ENCODE data around the gene C1QTNF8. TPM values are rescaled to one million over a fixed set of nuclear protein-coding genes. Genes with fewer than 3 reads are reported as not detected.

The C1QTNF8 gene
- total RNA-seq, 1 donor from 2014 or later: not detected

- DNase-seq (ENCODE audit: low read depth): no peak
Measured at GRCh38 chr16:1045310-1045992, 50.6 kb downstream of the C1QTNF8 start.

- no peak for DNase-seq (ENCODE audit: low read depth)
Measured at GRCh38 chr16:1044460-1045309, 51.4 kb downstream of the C1QTNF8 start.

- DNase-seq (ENCODE audit: low read depth): no peak
Measured at GRCh38 chr16:1043881-1044451, 52.1 kb downstream of the C1QTNF8 start.

GRCh38 chr16:1042866-1043265 lies 53.2 kb downstream of the C1QTNF8 start:
- DNase-seq (ENCODE audit: low read depth): no peak

GRCh38 chr16:1042049-1042744 lies 53.8 kb downstream of the C1QTNF8 start:
- DNase-seq (ENCODE audit: low read depth): no peak

GRCh38 chr16:1040346-1040745 lies 55.7 kb downstream of the C1QTNF8 start:
- no peak for DNase-seq (ENCODE audit: low read depth)

GRCh38 chr16:1039762-1040161 lies 56.3 kb downstream of the C1QTNF8 start:
- no peak for DNase-seq (ENCODE audit: low read depth)

GRCh38 chr16:1038932-1039331 lies 57.1 kb downstream of the C1QTNF8 start:
- DNase-seq (ENCODE audit: low read depth): no peak

Other genes starting within 250 kb of the C1QTNF8 start
- gene LMF1, start 125.3 kb downstream of the C1QTNF8 start, total RNA-seq: 12.7 and 27.6 TPM in 2 replicates
- gene SOX8, start 114.5 kb downstream of the C1QTNF8 start, total RNA-seq: 0.20 TPM in 1 of 2 replicates, not detected in the other
- gene SSTR5, start 23.5 kb downstream of the C1QTNF8 start, total RNA-seq: 0.40 TPM in 1 of 2 replicates, not detected in the other
- gene CACNA1H, start 56.9 kb upstream of the C1QTNF8 start, total RNA-seq: 1.0 and 36.2 TPM in 2 replicates
- gene TPSG1, start 129.0 kb upstream of the C1QTNF8 start, total RNA-seq: not detected in 2 replicates
- gene TPSB2, start 133.9 kb upstream of the C1QTNF8 start, total RNA-seq: not detected in 2 replicates
- not detected in 2 replicates for gene TPSAB1, start 144.5 kb upstream of the C1QTNF8 start, total RNA-seq
- not detected in 2 replicates for gene TPSD1, start 159.8 kb upstream of the C1QTNF8 start, total RNA-seq
- gene UBE2I, start 213.4 kb upstream of the C1QTNF8 start, total RNA-seq: 64.3 and 90.0 TPM in 2 replicates
- gene BAIAP3, start 237.4 kb upstream of the C1QTNF8 start, total RNA-seq: 2.1 and 3.0 TPM in 2 replicates